Uterus (tissue), 2 donors: Measurements from ENCODE around the gene CORO1C.

Experiments
- POLR2A ChIP-seq, 2 donors: fragments of 450-650 bp; IDR thresholded peaks; one replicate each; pipeline ENCODE4 v1.6.1; 2016; ENCODE audit warnings: antibody characterized with exemption in 2 of 2, mild to moderate bottlenecking in 1 of 2, moderate library complexity in 1 of 2
- TF ChIP-seq, protein P1 (sequence below), 4 experiments: fragments of 200-600 bp in 2 of 4; fragments of 450-650 bp in 2 of 4; sonication (generic) in 2 of 4; IDR thresholded peaks; one replicate each; pipeline ENCODE4 v1.5.1; 2016 to 2019; ENCODE audit warnings: antibody characterized with exemption in 4 of 4, mild to moderate bottlenecking in 2 of 4, moderate library complexity in 1 of 4

DNA sequence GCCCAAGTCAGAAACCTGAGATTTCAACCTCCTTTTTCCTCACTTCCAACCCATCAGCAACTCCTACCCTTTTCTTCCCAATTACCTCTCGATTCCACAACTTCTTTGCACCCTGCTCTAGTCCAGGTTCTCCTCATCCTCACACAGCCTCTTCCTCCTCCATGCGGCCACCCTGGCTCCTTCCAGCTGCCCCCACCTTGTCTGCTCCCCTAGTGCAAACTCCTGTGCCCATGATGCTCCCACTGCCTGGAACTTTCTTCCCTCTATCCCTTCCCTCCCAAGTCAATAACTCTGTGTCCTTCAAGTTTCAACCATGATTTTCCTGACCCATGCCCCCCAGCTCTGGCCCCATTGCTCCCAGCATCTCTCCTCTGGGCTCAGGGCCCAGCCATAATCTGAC, 115.0 kb downstream of the CORO1C start:
- TF ChIP-seq POLR2A (IDR thresholded peaks at IDR 0.05) = no peak
- TF ChIP-seq, protein P1, sequence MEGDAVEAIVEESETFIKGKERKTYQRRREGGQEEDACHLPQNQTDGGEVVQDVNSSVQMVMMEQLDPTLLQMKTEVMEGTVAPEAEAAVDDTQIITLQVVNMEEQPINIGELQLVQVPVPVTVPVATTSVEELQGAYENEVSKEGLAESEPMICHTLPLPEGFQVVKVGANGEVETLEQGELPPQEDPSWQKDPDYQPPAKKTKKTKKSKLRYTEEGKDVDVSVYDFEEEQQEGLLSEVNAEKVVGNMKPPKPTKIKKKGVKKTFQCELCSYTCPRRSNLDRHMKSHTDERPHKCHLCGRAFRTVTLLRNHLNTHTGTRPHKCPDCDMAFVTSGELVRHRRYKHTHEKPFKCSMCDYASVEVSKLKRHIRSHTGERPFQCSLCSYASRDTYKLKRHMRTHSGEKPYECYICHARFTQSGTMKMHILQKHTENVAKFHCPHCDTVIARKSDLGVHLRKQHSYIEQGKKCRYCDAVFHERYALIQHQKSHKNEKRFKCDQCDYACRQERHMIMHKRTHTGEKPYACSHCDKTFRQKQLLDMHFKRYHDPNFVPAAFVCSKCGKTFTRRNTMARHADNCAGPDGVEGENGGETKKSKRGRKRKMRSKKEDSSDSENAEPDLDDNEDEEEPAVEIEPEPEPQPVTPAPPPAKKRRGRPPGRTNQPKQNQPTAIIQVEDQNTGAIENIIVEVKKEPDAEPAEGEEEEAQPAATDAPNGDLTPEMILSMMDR (IDR thresholded peaks at IDR 0.05) = no peak
